GM12892 (cell line): ENCODE data around the gene RPS6KA1.
"Not testable (repeated sequence)": the region's sequence is repeated elsewhere in the genome, so short reads cannot be mapped to it uniquely, and the experiment has no call there.

Experiments
- POLR2A ChIP-seq: IDR thresholded peaks from 2 replicates; pipeline ENCODE4 v1.6.1; 2011; ENCODE audit warnings: low read depth, low read length, control low read depth
- POLR2AphosphoS5 ChIP-seq: IDR thresholded peaks from 2 replicates; pipeline ENCODE4 v1.6.1; 2011; ENCODE audit warnings: low read depth, low read length, control low read depth
- TAF1 ChIP-seq: IDR thresholded peaks from 2 replicates; pipeline ENCODE4 v1.6.1; 2011; ENCODE audit warnings: low read depth, mild to moderate bottlenecking, control low read depth, low read length, borderline replicate concordance

GRCh38 chr1:26510711-26511110 is 18.9 kb upstream of the RPS6KA1 start:
- not testable (repeated sequence) for TF ChIP-seq POLR2A, TAF1, POLR2AphosphoS5
